MV-4-11 (cell line): ENCODE results near the gene PLXNA4.

ENCODE experiments used
- DNase-seq: peaks from one replicate; lab custom pipeline; 2025; lab: John Stamatoyannopoulos, UW

PLXNA4 gene

DNA sequence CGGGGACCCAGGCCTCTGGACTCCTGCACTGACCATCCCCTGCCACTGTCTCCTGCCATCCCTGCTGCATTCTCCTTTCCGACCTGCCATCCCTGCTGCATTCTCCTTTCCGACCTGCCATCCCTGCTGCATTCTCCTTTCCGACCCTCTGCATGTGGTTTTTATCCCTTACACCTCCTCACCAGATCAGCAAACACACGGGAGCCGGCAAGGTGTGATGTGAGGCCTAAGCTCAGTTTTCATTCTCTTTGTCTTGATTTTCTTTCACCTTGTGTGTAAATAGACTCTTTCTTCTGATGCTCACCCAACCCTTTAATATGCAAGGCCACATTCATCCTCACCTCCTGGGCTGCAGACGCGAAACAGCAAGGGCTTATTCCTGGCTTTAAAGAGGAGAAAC lies 11.4 kb downstream of the PLXNA4 start:
- no peak for DNase-seq

DNA sequence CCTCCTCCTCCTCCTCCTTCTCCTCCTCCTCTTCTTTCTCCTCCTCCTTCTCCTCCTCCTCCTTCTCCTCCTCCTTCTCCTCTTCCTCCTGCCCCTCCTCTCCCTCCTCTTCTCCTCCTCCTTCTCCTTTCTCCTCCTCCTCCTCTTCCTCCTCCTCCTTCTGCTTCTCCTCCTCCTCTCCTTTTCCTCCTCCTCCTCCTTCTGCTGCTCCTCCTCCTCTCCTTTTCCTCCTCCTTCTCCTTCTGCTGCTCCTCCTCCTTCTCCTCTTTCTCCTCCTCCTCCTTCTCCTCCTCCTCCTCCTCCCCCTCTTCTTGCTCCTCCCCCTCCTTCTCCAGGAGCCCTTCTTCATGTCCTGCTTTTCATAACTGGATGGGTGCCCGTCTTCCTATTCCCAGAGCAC lies 12.2 kb downstream of the PLXNA4 start:
- no peak for DNase-seq

DNA sequence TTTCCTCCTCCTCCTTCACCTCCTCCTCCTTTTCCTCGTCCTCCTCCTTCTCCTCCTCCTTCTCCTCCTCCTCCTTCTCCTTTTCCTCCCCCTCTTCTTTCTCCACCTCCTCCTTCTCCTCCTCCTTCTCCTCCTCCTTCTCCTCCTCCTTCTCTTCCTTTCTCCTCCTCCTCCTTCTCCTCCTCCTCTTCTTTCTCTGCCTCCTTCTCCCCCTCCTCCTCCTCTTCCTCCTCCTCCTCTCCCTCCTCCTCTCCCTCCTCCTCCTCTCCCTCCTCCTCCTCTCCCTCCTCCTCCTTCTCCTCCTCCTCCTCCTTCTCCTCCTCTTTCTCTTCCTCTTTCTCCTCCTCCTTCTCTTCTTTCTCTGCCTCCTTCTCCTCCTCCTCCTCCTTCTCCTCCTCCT lies 13.6 kb downstream of the PLXNA4 start:
- DNase-seq, result no peak

DNA sequence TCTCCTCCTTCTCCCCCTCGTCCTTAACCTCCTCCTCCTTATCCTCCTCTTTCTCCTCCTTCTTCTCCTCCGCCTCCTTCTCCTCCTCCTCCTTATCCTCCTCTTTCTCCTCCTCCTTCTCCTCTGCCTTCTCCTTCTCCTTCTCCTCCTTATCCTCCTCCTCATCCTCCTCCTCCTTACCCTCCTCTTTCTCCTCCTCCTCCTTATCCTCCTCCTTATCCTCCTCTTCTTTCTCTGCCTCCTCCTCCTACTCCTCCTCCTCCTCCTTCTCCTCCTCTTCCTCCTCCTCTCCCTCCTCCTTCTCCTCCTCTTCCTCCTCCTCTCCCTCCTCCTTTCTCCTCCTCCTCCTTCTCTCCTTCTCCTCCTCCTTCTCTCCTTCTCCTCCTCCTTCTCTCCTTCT lies 14.5 kb downstream of the PLXNA4 start:
- no peak for DNase-seq

DNA sequence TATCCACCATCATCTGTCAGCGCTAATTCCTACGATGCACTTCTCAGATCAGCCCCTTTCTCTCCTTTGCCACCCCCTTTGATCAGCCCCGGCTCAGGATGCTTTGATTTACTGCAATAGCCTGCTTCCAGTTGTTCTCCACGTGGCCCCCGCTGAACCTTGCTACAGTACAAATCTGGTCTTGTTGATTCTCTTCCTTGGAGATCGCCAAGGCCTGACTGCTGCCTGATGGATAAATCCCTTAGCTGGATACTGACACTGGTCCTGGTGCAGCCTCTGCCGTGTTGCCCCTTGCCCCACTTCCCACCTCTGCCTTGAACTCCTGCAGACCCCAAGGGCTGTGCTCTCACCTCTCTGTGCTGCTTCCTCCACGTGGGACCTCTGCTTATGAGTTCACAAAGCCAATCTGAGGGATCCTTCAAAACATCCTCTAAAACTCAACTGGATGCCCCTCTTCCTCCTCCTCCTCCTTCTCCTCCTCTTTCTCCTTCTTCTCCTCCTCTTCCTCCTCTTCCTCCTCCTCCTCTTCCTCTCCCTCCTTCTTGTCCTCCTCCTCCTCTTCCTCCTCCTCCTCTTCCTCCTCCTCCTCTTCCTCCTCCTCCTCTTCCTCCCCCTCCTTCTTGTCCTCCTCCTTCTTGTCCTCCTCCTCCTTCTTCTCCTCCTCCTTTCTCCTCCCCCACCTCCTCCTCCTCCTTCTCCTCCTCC lies 15.3 kb downstream of the PLXNA4 start:
- DNase-seq, result no peak

DNA sequence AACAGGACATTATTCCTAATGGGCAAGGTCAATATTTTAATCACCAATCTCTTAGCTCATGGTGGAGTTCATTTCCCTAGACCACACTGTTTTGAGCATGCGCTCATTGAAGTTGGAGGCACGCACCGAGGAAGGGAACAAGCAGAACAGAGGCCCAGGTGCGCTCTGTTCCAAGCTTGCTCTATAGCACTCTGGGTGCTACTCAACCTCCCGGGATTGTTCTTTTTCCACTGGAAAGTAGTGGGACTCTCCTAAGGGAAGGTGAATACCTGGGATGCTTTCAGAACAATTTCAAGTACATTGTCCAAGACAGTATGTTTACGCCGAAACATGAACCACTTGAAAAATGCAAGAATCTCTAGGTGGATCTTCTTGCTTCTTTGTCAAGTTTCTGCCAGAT lies 16.2 kb downstream of the PLXNA4 start:
- DNase-seq, result no peak

DNA sequence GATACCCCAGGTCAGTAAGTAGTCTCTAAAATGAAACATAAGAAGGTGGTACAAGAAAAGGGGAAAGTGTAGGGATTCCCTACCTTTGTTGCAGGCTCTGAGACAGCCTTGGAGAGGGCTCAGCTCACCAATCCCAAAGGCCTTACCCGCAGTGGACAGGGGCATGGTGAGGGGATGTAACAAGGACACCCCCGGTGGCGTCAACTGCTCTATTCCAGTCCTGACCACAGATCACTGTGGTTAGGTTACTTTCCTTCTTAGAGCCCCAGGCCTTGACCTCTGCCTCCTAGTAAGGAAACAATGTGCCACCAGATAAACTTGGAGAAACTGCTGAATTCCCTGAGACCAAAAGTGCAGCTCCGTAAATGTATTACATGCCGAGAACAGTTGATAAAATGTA lies 17.5 kb downstream of the PLXNA4 start:
- DNase-seq, result peak; percentile 32

DNA sequence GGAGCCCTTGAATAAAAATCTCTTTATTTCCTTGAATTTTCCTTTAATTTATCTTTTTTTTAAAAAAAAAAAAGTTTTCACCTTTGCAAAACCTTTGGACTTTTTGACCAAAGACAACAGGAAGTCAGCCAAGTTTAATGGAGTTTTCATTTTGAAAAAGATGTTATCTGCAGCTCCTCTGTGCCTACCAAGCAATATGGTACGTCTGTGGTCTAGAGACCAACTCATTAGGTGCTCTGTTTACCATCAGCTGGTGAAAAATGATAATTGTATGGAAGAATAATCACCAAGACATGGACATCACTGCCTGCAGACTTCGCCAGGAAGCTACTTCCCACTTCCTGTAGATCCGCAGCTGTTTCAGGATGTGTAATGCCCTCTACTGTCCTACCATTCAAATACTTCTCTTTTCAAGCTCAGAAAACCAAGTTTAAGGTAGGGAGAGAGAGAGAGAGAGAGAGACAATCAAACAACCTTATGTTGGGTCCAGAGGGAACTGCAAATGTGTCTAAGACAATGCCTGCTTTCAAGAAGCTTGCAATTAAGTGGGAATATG lies 18.7 kb downstream of the PLXNA4 start:
- DNase-seq, result peak; percentile 64

DNA sequence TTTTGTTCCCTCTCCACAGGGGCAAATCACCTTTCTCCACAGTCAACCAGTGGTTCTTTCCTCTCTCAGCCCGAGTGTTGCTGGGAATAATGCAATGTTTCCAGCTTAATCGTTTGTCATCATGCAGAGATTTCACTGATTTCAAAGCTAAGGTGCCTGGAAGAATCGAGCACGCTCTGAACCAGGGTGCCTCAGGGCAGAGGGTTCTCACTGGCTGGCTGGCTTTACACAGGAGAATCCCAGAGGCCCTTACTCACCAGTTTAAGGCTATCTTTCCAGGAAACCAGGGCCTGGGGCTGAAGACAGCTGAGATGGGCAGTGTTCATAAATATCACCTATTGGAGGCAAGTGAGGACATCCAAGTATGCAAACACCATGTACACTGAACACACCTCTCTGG lies 21.8 kb downstream of the PLXNA4 start:
- DNase-seq, result no peak

DNA sequence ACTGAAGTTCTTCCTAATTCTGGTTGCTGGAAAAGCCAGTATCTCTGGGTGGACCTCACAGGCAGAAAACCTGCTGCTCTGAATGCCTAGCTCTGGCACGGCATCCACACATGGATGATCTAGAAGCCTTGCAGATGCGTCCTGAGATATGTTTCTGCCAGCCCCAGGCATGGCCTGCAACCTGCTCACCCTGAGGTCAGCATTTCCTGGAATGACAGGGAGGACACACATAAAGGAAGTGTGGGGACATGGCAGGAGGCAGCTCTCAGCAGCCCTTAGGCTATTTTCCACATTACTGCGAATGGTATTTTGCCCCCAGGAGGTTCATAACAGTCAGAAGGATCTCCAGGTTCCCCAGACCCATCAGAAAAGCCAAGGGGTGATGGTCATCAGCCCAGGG lies 23.2 kb downstream of the PLXNA4 start:
- DNase-seq, result no peak

DNA sequence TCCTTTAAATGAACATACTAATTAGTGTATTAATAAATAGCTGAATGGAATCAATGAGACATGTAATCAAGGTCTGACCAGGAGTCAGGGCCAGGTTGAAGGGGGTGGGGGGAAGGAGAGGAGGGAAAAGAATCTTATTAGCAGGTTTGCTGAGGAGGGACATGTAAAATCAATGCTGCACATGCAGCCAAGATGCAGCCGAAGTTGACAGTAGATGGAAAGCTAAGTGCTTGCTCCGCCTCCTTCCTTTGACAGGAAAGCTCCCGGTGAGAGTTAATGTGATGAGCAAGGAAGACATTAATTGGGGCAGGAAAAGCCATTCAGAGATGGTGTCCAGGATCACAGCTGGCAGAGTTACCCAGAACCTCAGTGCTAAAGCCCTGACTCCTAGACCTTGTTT lies 24.4 kb downstream of the PLXNA4 start:
- no peak for DNase-seq

DNA sequence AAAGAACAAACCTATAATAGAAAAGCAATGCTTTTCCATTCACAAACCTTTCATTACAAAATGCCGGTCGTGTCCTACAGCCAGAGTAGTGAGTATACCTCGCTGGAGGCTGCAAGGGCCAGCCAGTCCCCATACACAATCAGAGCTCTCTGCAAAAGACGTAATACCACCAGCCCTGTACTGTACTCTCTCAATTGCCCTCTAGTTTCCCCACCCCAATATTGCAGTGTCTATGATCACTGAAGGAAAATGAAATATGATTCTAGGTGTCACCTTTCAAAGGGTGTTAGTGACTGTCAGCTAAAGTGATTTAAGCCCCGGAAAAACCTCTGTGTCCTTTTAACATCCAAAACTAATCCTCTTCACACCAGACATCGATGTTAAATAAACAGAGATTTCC lies 24.8 kb downstream of the PLXNA4 start:
- DNase-seq, result no peak

DNA sequence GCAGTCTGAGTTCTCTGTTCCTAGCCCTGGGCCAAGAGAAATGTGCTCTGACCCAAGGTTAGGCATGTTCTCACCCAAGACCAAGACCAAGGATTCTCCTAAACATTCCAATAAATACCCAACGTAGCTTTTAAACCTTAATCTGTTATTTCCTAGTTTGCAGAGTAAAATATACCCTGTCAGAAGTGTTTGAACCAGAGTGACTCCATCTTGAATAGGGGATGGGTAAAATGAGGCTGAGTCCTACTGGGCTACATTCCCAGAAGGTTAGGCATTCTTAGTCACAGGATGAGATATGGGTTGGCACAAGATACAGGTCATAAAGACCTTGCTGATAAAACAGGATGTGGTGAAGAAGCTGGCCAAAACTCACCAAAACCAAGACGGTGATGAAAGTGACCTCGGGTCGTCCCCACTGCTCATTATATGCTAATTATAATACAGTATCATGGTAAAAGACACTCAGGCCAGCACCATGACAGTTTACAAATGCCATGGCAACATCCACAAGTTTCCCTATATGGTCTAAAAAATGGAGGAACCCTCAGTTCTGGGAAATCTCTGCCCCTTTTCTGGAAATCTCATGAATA lies 27.7 kb downstream of the PLXNA4 start:
- peak; percentile 48 for DNase-seq

DNA sequence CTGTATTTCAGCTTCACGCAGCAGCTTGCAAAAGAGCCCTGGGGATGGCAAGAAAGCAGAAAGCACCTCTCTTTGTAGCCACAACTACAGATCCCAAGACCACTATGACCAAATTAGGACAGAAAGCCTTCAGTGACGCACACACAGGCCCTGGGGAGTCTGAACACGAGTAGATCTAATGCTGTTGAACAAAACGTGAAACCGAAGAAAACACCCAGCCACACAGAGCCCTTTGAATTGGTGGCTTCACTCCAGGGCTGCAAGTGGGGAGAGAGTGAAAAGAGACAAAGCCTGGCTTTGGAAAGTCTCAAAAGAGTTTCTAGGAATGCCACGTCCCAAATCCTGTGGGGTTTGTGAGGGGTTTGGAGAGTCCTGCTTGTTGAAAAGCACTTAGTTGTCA lies 28.4 kb downstream of the PLXNA4 start:
- DNase-seq, result no peak

DNA sequence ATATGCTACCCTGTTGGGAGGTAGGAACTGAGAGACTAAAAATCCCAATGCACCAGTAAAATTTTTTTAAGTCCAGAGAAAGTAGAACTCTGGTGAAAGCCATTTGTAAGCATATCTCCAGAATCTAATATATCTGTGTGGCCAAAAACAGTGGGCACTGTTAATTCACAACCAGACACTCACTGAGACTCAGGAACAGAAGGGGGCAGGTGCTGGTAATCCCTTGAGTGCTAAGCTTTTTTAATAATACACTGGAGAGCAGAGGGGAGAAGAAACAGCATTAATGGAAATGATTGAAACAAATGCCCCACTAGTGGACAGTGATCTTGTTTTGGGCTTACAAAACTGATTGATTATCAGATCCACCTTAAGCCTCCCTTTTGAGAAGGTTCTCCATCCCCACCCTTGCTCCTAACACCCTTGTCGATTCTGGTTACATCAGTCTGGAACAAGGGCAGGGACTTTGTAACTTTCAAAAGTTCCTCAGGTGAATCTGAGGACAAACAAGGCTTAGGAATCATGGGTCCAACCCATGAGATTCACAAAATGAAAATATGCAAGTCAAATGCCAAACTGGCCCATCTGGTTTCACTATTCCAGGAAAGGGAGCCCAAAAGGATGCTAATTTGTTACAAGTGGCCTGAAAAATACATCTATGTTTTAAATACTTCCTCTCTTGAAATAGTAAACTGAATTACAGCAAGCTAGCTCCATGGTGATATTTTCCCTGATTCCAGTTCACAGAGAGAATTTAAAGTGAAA lies 29.7 kb downstream of the PLXNA4 start:
- DNase-seq, result no peak

DNA sequence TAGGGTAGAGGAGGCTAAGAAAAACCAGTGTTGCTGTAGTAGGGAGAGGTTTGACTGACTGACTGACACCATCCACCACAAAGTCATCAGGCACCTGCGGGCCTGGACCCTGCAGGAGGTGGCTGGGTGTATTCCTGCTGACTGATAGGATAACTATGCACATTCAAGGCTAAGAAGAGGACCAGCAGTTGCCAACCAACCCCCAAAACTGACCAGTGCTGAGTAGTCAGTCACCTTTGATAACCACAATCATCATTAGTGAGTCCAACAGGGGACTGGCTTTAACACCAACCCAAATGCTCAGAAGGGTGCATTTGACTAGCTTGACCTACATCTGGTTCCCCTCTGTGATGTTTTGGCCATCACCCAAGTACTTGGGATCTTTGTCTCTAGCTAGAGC lies 30.5 kb downstream of the PLXNA4 start:
- no peak for DNase-seq

DNA sequence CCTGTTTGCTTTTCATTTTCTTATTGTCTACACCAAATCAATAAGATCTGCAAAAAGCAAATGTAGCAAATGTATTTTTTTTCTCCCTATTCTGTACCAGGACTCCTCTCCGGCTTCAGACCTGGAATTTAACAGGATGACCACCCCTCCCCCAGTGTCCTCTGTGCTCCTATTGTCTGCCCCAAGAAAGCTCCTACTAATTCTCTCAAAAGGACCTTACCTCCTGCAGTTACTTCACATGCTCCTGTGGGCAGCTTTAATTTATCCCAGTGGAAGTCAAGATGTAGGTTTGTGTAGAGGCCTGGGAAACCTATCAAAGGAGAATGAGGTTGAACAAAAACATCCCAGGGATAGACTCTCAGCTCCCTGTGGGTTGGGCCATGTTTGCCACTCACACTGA lies 31.3 kb downstream of the PLXNA4 start:
- no peak for DNase-seq

DNA sequence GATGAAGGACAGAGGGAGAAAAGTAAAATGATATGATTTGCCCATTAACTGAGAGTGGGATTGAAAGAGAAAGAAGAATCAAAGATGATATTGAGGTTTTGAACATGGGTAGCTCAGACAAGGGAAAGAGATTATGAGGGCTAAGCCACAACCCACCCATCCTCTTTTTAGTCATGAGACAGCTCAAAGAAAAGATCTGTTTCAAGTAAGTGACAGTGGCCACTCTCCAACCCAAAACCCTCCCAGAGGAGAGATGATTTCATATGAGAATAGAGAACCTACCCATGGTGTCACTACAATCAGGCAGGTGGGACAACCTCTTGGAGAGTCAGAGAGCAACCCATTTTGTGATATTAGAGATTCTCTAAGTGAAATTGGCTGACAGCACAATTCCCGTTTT lies 32.2 kb downstream of the PLXNA4 start:
- DNase-seq, result peak; percentile 7

DNA sequence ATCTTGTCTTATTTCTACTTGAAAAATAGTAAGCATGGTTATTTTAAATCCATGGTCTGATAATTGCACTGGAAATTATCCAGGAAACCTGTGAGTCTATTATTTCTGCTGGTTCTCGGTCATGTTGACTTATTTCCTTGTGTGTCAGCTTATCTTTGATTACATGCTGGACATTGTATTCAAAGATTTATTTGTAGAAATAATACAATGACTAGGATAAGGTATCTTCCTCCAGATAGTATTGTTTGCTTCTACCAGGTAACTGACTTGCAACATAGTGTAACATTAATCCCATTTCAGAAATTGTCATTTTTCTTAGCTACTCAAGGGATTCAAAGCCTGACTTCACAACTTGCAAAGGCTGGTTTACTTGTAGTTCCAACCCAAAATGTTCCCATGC lies 33.4 kb downstream of the PLXNA4 start:
- no peak for DNase-seq

DNA sequence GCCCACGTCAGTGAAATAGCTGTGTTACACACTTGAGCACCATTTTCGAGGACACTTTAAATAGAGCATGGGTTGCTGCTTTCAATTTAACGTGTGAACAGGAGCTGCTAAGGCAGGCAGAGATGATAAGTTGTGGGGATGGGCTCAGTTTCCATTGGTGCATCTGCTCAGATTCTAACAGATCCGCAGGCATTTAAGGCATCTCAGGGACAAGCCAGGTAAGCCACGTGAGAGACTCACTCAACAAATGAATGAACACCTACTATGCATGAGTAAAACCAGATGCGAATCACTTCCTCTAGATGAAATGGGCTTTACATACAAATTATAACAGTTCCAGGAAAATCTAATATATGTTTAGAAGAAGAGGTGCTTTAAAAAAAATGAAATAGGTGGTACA lies 34.6 kb downstream of the PLXNA4 start:
- DNase-seq, result no peak

DNA sequence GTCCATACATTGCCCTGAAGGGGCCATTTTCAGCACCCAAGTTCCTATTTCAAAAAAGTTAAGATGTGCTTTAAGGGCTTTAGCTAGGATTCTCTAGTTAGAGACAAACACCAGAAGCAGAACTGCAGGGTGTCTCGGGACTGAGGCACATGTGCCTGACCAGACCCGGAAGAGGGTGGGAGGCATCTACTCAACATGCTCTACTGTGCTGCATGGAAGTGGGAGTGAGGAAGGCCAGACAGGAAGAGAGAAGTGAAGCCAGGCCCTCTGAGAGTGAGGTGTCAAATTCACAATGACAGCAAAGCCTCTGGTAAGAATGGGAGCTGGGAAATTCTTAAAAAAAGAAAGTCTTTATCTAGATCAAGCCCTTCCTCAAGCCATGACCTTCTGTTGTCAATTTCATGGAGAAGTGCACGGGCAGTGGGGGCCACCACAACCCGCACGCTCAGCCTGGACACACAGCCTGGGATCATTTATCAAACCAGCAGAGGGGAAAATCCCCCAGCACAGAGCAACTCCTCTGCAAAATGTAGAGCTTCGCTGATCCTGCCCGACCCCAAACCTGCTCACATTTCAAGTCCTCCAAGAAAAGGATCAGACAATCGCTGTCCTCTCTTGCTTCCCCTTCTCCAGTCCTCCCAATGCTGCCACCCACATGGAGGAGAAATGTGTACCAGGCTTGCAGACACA lies 38.7 kb downstream of the PLXNA4 start:
- peak; percentile 89 for DNase-seq

DNA sequence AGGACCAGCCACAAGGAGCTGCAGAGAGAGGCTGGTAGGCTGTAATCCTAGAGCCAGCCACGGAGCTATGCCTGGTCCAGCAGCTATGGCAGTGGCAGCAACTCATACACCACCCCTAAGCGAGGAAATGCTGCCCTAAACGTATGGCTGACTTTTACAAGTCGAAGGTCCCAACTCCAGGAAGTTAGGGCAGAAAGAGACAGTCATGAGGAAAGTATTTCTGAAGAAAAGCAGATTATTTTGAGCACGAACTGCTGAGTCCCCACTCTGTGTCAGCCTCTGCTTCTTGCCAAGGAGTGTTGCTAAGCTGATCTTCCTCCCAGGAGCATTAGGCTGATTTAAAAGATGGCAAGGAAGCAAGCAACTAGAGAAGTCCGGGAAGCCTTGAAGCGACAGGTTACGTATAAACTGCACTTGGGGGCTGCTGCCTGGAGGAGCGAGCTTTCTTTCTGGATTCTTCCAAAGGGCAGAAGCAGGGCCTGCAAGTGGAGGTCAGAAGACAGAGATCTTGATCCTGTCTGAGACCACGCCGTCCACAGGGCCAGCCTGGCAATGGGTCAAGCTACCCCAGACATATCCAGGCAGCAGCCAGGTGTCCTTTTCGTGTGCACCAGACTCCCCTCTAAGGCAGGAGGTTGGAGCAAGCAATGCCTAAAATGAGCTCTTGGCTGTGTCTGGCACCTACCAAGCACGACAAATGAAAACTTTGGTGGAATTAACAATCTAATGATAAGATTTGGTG lies 39.4 kb downstream of the PLXNA4 start:
- DNase-seq, result no peak
